Ureter (tissue), 1 donor: Measurements from ENCODE around the gene SEMA7A. TPM values are rescaled to one million over a fixed set of nuclear protein-coding genes. Genes with fewer than 3 reads are reported as not detected.

Source experiments
- DNase-seq: peaks from one replicate; pipeline ENCODE4 v3.0.0-alpha.2; 2020; ENCODE audit warnings: low spot score
- total RNA-seq: library from RNA; stranded (reverse); gene quantifications from one replicate; pipeline ENCODE4 v1.2.4, GENCODE V29; 2023
- donor health status: DM: yes; HTN: yes; CAD: no.

The SEMA7A gene
- total RNA-seq, 1 donor from 2014 or later, result 2.2 TPM

GRCh38 chr15:74430510-74430951 lies 3.2 kb downstream of the SEMA7A start:
- no peak for DNase-seq

- no peak for DNase-seq
Observed at GRCh38 chr15:74429781-74430400, 3.9 kb downstream of the SEMA7A start.

GRCh38 chr15:74428970-74429780 lies 4.6 kb downstream of the SEMA7A start:
- no peak for DNase-seq

- no peak for DNase-seq
Observed at GRCh38 chr15:74428442-74428787, 5.3 kb downstream of the SEMA7A start.

GRCh38 chr15:74427607-74428441 lies 5.9 kb downstream of the SEMA7A start:
- no peak for DNase-seq

GRCh38 chr15:74426404-74427281 lies 7.1 kb downstream of the SEMA7A start:
- no peak for DNase-seq

GRCh38 chr15:74425630-74426029 lies 8.1 kb downstream of the SEMA7A start:
- no peak for DNase-seq

- no peak for DNase-seq
Observed at GRCh38 chr15:74424901-74425528, 8.7 kb downstream of the SEMA7A start.

- DNase-seq, result no peak
Observed at GRCh38 chr15:74423431-74424257, 10.1 kb downstream of the SEMA7A start.

- no peak for DNase-seq
Observed at GRCh38 chr15:74422652-74423430, 10.9 kb downstream of the SEMA7A start.

- no peak for DNase-seq
Observed at GRCh38 chr15:74422265-74422651, 11.5 kb downstream of the SEMA7A start.

GRCh38 chr15:74421302-74422245 lies 12.2 kb downstream of the SEMA7A start:
- DNase-seq, result no peak

GRCh38 chr15:74420193-74420905 lies 13.4 kb downstream of the SEMA7A start:
- no peak for DNase-seq

GRCh38 chr15:74419432-74419831 lies 14.3 kb downstream of the SEMA7A start:
- DNase-seq, result no peak

GRCh38 chr15:74418575-74419338 lies 15.0 kb downstream of the SEMA7A start:
- no peak for DNase-seq

- no peak for DNase-seq
Observed at GRCh38 chr15:74417670-74418069, 16.1 kb downstream of the SEMA7A start.

GRCh38 chr15:74417225-74417624 lies 16.5 kb downstream of the SEMA7A start:
- DNase-seq, result no peak
